ENCODE measurements around the gene HS1BP3.

HS1BP3 gene

GRCh38 chr2:20571231-20571630 is 79.7 kb downstream of the HS1BP3 start:
- no peaks in the 10 kb centered on the region for H3K27me3 ChIP-seq (replicated peaks; ENCODE audit: control insufficient read depth, insufficient read depth, low read length, poor library complexity, severe bottlenecking)
- no peak overlapping the region for H3K4me3 ChIP-seq (ENCODE audit: insufficient read depth, low read depth, low read length, poor library complexity, severe bottlenecking)
- no peaks in the 10 kb centered on the region for H3K36me3 ChIP-seq (ENCODE audit: control insufficient read depth, insufficient read depth, low read length)
- H3K27ac ChIP-seq (ENCODE audit: insufficient read depth, low read length, poor library complexity, severe bottlenecking), result no peak overlapping the region
- H3K9me3 ChIP-seq (ENCODE audit: control insufficient read depth, low read length), result no peaks in the 10 kb centered on the region
- DNase-seq, result no peak
- peaks cover 2% of the 10 kb centered on the region for H3K4me1 ChIP-seq (ENCODE audit: control insufficient read depth, insufficient read depth, low read length, poor library complexity, severe bottlenecking)

- DNase-seq, result no peak
- H3K9me3 ChIP-seq (ENCODE audit: control insufficient read depth, low read length), result no peaks in the 10 kb centered on the region
- no peak overlapping the region for H3K27ac ChIP-seq (ENCODE audit: insufficient read depth, low read length, poor library complexity, severe bottlenecking)
- no peaks in the 10 kb centered on the region for H3K4me1 ChIP-seq (ENCODE audit: control insufficient read depth, insufficient read depth, low read length, poor library complexity, severe bottlenecking)
- H3K36me3 ChIP-seq (ENCODE audit: control insufficient read depth, insufficient read depth, low read length), result no peaks in the 10 kb centered on the region
- no peak overlapping the region for H3K4me3 ChIP-seq (ENCODE audit: insufficient read depth, low read depth, low read length, poor library complexity, severe bottlenecking)
- H3K27me3 ChIP-seq (replicated peaks; ENCODE audit: control insufficient read depth, insufficient read depth, low read length, poor library complexity, severe bottlenecking), result no peaks in the 10 kb centered on the region
Measured at GRCh38 chr2:20570249-20570648, 80.6 kb downstream of the HS1BP3 start.

- Histone ChIP-seq H3K9me3 (ENCODE audit: control insufficient read depth, low read length) (no peaks in the 10 kb centered on the region), H3K27ac (ENCODE audit: insufficient read depth, low read length, poor library complexity, severe bottlenecking) (no peak overlapping the region), H3K4me3 (ENCODE audit: insufficient read depth, low read depth, low read length, poor library complexity, severe bottlenecking) (no peak overlapping the region), H3K36me3 (ENCODE audit: control insufficient read depth, insufficient read depth, low read length) (no peaks in the 10 kb centered on the region), H3K4me1 (ENCODE audit: control insufficient read depth, insufficient read depth, low read length, poor library complexity, severe bottlenecking) (no peaks in the 10 kb centered on the region), H3K27me3 (replicated peaks; ENCODE audit: control insufficient read depth, insufficient read depth, low read length, poor library complexity, severe bottlenecking) (no peaks in the 10 kb centered on the region)
- DNase-seq, result no peak
Measured at GRCh38 chr2:20569464-20570223, 81.3 kb downstream of the HS1BP3 start.

GRCh38 chr2:20568501-20569463 is 82.1 kb downstream of the HS1BP3 start:
- Histone ChIP-seq H3K4me1 (ENCODE audit: control insufficient read depth, insufficient read depth, low read length, poor library complexity, severe bottlenecking) (no peaks in the 10 kb centered on the region), H3K27me3 (replicated peaks; ENCODE audit: control insufficient read depth, insufficient read depth, low read length, poor library complexity, severe bottlenecking) (no peaks in the 10 kb centered on the region), H3K27ac (ENCODE audit: insufficient read depth, low read length, poor library complexity, severe bottlenecking) (no peak overlapping the region), H3K36me3 (ENCODE audit: control insufficient read depth, insufficient read depth, low read length) (no peaks in the 10 kb centered on the region), H3K9me3 (ENCODE audit: control insufficient read depth, low read length) (no peaks in the 10 kb centered on the region), H3K4me3 (ENCODE audit: insufficient read depth, low read depth, low read length, poor library complexity, severe bottlenecking) (no peak overlapping the region)
- DNase-seq, result no peak

GRCh38 chr2:20567926-20568179 is 83.0 kb downstream of the HS1BP3 start:
- no peaks in the 10 kb centered on the region for H3K27me3 ChIP-seq (replicated peaks; ENCODE audit: control insufficient read depth, insufficient read depth, low read length, poor library complexity, severe bottlenecking)
- no peak for DNase-seq
- no peak overlapping the region for H3K4me3 ChIP-seq (ENCODE audit: insufficient read depth, low read depth, low read length, poor library complexity, severe bottlenecking)
- H3K4me1 ChIP-seq (ENCODE audit: control insufficient read depth, insufficient read depth, low read length, poor library complexity, severe bottlenecking), result no peaks in the 10 kb centered on the region
- H3K36me3 ChIP-seq (ENCODE audit: control insufficient read depth, insufficient read depth, low read length), result no peaks in the 10 kb centered on the region
- H3K9me3 ChIP-seq (ENCODE audit: control insufficient read depth, low read length), result no peaks in the 10 kb centered on the region
- no peak overlapping the region for H3K27ac ChIP-seq (ENCODE audit: insufficient read depth, low read length, poor library complexity, severe bottlenecking)

Measured in effector memory CD4-positive, alpha-beta T cell (primary cell).